GM23248 (cell line): ENCODE data around the gene GPHN.

Experiments
- EZH2 ChIP-seq: fragments of 200-600 bp; sonication (generic); IDR thresholded peaks from 2 replicates; pipeline ENCODE4 v1.6.1; 2018; ENCODE audit warnings: antibody characterized with exemption, mild to moderate bottlenecking; ENCODE audit not compliant: insufficient read depth, poor library complexity, severe bottlenecking
- EZH2phosphoT487 ChIP-seq: fragments of 200-600 bp; sonication (generic); IDR thresholded peaks from 2 replicates; pipeline ENCODE4 v1.6.1; 2018; ENCODE audit warnings: antibody characterized with exemption, moderate library complexity, mild to moderate bottlenecking, low read depth; ENCODE audit not compliant: insufficient read depth

- no peak for TF ChIP-seq EZH2phosphoT487
- TF ChIP-seq EZH2: no peak
Measured at GRCh38 chr14:67019796-67020195, 511.8 kb downstream of the GPHN start.
